ENCODE results near the gene OR7A17. TPM values are rescaled to one million over a fixed set of nuclear protein-coding genes. Genes with fewer than 3 reads are reported as not detected.

The OR7A17 gene
- total RNA-seq, 1 donor from 2014 or later: not detected

DNA sequence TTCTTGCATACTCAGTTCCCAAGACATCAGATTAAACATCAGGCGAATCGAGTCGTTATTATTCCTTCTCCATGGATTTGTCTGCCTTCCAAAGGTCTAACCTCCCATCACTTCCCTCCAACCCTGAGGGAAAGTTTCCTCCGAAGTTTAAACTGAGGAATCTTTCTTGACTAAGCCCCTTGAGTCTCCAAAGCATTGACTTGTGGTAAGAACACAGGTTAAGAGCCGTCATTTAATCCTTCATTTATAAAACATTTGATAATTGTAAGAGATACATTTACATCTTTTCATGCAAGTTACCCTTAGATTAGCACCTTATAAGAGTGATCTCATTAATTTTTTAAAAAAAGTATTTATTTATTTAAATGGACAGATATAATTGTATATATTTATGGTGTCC lies 37.1 kb downstream of the OR7A17 start, which contains the start of gene OR7A10:
TSS of gene OR7A10 (minus strand) at position 101 of the 400 bp plus-strand sequence. CDS start 7,045 bp downstream, outside the sequence.
- Mint-ChIP-seq H3K27ac (ENCODE audit: unreplicated experiment) (no peak within 1 kb of the TSS), H3K36me3 (ENCODE audit: low read depth) (no peaks in the 10 kb centered on the region), H3K4me1 (ENCODE audit: low read depth) (no peaks in the 10 kb centered on the region), H3K27me3 (ENCODE audit: low read depth) (peaks cover 10% of the 10 kb centered on the region), H3K4me3 (ENCODE audit: unreplicated experiment) (no peak within 1 kb of the TSS), H3K9me3 (ENCODE audit: low read depth) (no peaks in the 10 kb centered on the region)
- TF ChIP-seq, protein P1, sequence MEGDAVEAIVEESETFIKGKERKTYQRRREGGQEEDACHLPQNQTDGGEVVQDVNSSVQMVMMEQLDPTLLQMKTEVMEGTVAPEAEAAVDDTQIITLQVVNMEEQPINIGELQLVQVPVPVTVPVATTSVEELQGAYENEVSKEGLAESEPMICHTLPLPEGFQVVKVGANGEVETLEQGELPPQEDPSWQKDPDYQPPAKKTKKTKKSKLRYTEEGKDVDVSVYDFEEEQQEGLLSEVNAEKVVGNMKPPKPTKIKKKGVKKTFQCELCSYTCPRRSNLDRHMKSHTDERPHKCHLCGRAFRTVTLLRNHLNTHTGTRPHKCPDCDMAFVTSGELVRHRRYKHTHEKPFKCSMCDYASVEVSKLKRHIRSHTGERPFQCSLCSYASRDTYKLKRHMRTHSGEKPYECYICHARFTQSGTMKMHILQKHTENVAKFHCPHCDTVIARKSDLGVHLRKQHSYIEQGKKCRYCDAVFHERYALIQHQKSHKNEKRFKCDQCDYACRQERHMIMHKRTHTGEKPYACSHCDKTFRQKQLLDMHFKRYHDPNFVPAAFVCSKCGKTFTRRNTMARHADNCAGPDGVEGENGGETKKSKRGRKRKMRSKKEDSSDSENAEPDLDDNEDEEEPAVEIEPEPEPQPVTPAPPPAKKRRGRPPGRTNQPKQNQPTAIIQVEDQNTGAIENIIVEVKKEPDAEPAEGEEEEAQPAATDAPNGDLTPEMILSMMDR (IDR thresholded peaks at IDR 0.05): no peak
- no peak for DNase-seq (ENCODE audit: low spot score)

GRCh38 chr19:14843578-14843977 lies 42.4 kb downstream of the OR7A17 start:
- H3K4me3 Mint-ChIP-seq (ENCODE audit: unreplicated experiment): no peak overlapping the region
- no peak for DNase-seq (ENCODE audit: low spot score)
- peaks cover 7% of the 10 kb centered on the region for H3K9me3 Mint-ChIP-seq (ENCODE audit: low read depth)
- H3K4me1 Mint-ChIP-seq (ENCODE audit: low read depth): no peaks in the 10 kb centered on the region
- H3K27ac Mint-ChIP-seq (ENCODE audit: unreplicated experiment): no peak overlapping the region
- TF ChIP-seq, protein P1 (IDR thresholded peaks at IDR 0.05): no peak
- peaks cover 2% of the 10 kb centered on the region for H3K27me3 Mint-ChIP-seq (ENCODE audit: low read depth)
- H3K36me3 Mint-ChIP-seq (ENCODE audit: low read depth): no peaks in the 10 kb centered on the region

DNA sequence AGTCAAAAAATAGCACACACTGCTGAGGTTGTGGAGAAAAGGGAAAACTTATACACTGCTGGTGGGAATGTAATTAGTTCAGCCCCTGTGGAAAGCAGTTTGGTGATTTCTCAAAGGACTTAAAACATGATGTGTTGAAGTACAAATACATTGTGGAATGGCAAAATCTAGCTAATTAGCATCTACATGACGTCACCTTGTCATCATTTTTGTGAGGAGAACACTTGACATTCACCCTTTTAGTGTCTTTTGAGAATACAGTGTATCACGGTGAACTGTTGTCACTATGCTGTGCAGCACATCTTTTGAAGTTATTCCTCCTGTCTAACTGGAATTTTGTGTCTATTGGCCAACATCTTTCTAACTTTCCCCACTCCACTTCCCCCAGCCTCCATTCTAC lies 42.8 kb downstream of the OR7A17 start:
- peaks cover 2% of the 10 kb centered on the region for H3K27me3 Mint-ChIP-seq (ENCODE audit: low read depth)
- H3K4me3 Mint-ChIP-seq (ENCODE audit: unreplicated experiment): no peak overlapping the region
- H3K9me3 Mint-ChIP-seq (ENCODE audit: low read depth): peaks cover 7% of the 10 kb centered on the region
- TF ChIP-seq, protein P1 (IDR thresholded peaks at IDR 0.05): no peak
- H3K27ac Mint-ChIP-seq (ENCODE audit: unreplicated experiment): no peak overlapping the region
- H3K36me3 Mint-ChIP-seq (ENCODE audit: low read depth): no peaks in the 10 kb centered on the region
- no peak for DNase-seq (ENCODE audit: low spot score)
- no peaks in the 10 kb centered on the region for H3K4me1 Mint-ChIP-seq (ENCODE audit: low read depth)

GRCh38 chr19:14840206-14840605 lies 45.7 kb downstream of the OR7A17 start:
- TF ChIP-seq, protein P1 (IDR thresholded peaks at IDR 0.05): no peak
- Mint-ChIP-seq H3K27me3 (ENCODE audit: low read depth) (peaks cover 2% of the 10 kb centered on the region), H3K27ac (ENCODE audit: unreplicated experiment) (no peak overlapping the region), H3K4me3 (ENCODE audit: unreplicated experiment) (no peak overlapping the region), H3K36me3 (ENCODE audit: low read depth) (no peaks in the 10 kb centered on the region), H3K9me3 (ENCODE audit: low read depth) (peaks cover 7% of the 10 kb centered on the region), H3K4me1 (ENCODE audit: low read depth) (no peaks in the 10 kb centered on the region)
- no peak for DNase-seq (ENCODE audit: low spot score)

DNA sequence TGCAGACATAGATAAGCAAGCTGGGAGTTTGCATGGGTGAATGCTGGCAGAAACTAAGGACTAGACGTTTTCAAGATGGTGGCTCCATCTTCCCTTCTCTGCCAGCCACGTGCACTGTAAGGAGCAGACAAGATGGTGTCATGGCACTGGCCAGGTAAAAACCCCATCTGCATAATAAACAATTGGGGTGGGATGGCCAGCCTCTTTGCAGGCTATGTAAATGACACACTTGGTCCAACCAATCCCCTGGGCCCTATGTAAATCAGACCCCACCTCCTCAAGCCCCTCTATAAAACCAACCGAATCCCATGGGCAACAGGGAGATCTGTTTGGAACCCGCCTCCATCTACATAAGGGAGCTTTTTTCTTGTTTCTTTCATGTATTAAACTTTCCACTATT lies 48.5 kb downstream of the OR7A17 start:
- H3K4me1 Mint-ChIP-seq (ENCODE audit: low read depth): no peaks in the 10 kb centered on the region
- H3K9me3 Mint-ChIP-seq (ENCODE audit: low read depth): peaks cover 4% of the 10 kb centered on the region
- no peak for DNase-seq (ENCODE audit: low spot score)
- H3K4me3 Mint-ChIP-seq (ENCODE audit: unreplicated experiment): no peak overlapping the region
- no peaks in the 10 kb centered on the region for H3K27me3 Mint-ChIP-seq (ENCODE audit: low read depth)
- H3K27ac Mint-ChIP-seq (ENCODE audit: unreplicated experiment): no peak overlapping the region
- H3K36me3 Mint-ChIP-seq (ENCODE audit: low read depth): no peaks in the 10 kb centered on the region
- TF ChIP-seq, protein P1 (IDR thresholded peaks at IDR 0.05): no peak
